Fibroblast of skin of left quadriceps (primary cell): ENCODE data around the gene B9D1.

Source experiments
- DNase-seq, 2 experiments: peaks; one replicate each; pipeline ENCODE4 v3.0.0-alpha.2; 2013; ENCODE audit warnings: low read depth in 2 of 2

B9D1 gene

GRCh38 chr17:19320876-19321275 lies 41.6 kb downstream of the B9D1 start:
- no peak for DNase-seq

GRCh38 chr17:19319771-19320505 lies 42.6 kb downstream of the B9D1 start:
- no peak for DNase-seq

- no peak for DNase-seq
Observed at GRCh38 chr17:19318611-19319010, 43.9 kb downstream of the B9D1 start.

- no peak for DNase-seq
Observed at GRCh38 chr17:19317359-19318095, 45.0 kb downstream of the B9D1 start.

- no peak for DNase-seq
Observed at GRCh38 chr17:19316761-19317358, 45.7 kb downstream of the B9D1 start.

- DNase-seq = no peak
Observed at GRCh38 chr17:19315104-19315503, 47.4 kb downstream of the B9D1 start.

- DNase-seq = no peak
Observed at GRCh38 chr17:19313746-19314651, 48.5 kb downstream of the B9D1 start.

GRCh38 chr17:19313066-19313745 lies 49.3 kb downstream of the B9D1 start:
- DNase-seq = no peak

GRCh38 chr17:19312406-19312805 lies 50.1 kb downstream of the B9D1 start:
- no peak for DNase-seq

GRCh38 chr17:19311421-19312215 lies 50.9 kb downstream of the B9D1 start:
- DNase-seq = no peak

GRCh38 chr17:19311016-19311415 lies 51.5 kb downstream of the B9D1 start:
- no peak for DNase-seq

- no peak for DNase-seq
Observed at GRCh38 chr17:19310151-19310550, 52.4 kb downstream of the B9D1 start.

- no peak for DNase-seq
Observed at GRCh38 chr17:19309701-19310100, 52.8 kb downstream of the B9D1 start.

- no peak for DNase-seq
Observed at GRCh38 chr17:19308398-19308797, 54.1 kb downstream of the B9D1 start.

- DNase-seq = no peak
Observed at GRCh38 chr17:19307521-19307920, 55.0 kb downstream of the B9D1 start.

GRCh38 chr17:19306160-19307111 lies 56.1 kb downstream of the B9D1 start:
- no peak for DNase-seq

- DNase-seq = no peak
Observed at GRCh38 chr17:19305761-19306159, 56.8 kb downstream of the B9D1 start.

GRCh38 chr17:19305256-19305655 lies 57.3 kb downstream of the B9D1 start:
- no peak for DNase-seq

- DNase-seq = no peak
Observed at GRCh38 chr17:19304751-19305150, 57.8 kb downstream of the B9D1 start.
